CD4-positive, alpha-beta T cell treated with Interleukin-1 beta for 1 hour (primary cell): Measurements from ENCODE around the gene C12orf56.
"Not testable (repeated sequence)": the region's sequence is repeated elsewhere in the genome, so short reads cannot be mapped to it uniquely, and the experiment has no call there.

Experiments
- DNase-seq, 2 donors: peaks; one replicate each; pipeline ENCODE4 v3.0.0-alpha.2; 2020 to 2022

C12orf56 gene

DNA sequence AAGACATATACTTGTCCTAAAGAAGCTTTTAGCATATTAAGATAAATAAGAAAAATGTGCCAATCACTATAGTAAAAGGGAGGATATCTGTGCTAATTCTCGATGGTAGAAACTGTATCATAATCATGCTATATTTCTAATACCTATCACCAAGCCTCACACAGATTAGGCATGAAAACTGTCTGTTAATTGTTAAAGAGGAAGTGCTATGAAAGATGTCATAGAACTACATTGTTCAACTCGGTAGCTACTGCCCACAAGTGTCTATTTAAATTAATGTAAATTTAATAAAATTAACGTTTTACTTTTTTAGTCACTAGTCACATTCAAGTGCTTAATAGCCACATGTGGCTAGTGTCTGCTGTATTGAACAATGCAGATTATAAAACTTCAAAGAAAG, 90.9 kb downstream of the C12orf56 start:
- no peak for DNase-seq

DNA sequence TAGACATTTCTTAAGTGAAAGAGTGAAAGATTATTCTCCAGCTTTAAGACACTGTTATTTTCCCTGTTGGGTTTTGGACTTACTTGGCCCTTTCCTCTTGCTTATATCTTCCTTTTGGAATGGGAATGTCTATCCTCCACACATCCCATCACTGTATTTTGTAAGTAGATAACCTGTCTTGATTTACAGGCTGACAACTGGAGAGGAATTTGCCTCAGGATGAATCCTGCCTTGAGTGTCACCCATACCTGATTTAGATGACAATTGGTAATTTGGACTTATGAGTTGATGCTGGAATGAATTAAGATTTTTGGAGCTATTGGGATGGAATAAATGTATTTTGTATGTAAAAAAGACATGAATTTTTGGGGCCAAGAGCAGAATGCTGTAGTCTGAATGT, 94.3 kb downstream of the C12orf56 start:
- no peak for DNase-seq

DNA sequence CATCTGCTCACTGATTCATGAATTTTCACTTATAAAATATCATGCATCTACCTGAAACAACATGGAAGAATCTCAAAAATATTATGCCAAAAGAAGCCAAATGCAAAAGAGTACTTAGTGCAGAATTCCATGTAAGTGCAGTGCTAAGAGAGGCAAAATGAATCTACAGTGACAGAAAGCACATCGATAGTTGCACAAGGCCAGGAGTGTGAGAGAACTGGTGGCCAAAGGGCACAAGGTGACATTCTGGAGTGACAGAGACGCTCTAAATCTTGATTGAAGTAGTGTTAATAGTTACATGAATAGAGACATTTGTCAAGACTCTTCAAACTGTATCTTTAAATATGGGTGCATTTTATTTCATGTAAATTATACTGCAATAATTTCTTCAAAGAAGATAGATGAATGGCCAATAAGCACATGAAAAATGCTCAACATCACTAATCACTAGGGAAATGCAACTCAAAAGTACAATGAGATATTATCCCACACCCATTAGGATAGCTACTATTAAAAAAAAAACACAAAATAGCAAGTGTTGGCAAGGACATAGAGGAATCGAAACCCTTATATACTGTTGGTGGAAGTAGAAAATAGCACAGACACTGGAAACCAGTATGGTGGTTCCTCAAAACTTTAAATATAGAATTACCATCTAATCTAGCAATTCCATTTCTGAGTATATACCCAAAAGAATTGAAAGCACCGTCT, 96.7 kb downstream of the C12orf56 start:
- DNase-seq, result no peak

DNA sequence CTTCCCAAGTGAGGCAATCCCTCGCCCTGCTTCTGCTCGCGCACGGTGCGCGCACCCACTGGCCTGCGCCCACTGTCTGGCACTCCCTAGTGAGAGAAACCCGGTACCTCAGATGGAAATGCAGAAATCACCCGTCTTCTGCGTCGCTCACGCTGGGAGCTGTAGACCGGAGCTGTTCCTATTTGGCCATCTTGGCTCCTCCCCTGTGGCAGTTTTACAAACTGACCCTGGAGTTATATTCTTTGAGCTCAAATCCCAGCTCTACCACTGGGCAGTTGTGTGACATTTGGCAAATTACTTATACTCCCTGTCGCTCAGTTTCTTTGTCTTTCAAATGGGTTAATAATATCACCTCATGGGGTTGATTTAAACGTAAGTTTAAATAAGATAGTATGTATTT, 97.4 kb downstream of the C12orf56 start:
- not testable (repeated sequence) for DNase-seq

DNA sequence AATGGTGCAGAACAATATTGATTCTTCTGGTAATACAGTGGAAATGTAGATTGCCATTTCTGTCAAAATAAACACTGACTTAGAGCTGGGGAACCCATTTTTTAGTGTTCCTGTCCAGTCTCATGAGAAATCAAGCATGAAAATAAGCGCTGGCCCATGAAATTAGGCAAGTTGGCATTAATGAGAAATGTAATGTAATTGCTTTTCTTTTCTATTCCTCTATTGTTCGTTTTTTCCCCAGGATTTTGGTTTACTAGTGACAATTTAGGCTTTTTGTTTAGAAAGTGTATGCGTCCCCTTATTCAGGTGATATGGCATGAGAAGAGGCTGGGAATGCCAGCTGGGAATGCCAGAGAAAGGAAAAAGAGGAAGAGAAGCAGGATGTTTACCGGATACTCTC, 104.0 kb downstream of the C12orf56 start:
- DNase-seq, result no peak

DNA sequence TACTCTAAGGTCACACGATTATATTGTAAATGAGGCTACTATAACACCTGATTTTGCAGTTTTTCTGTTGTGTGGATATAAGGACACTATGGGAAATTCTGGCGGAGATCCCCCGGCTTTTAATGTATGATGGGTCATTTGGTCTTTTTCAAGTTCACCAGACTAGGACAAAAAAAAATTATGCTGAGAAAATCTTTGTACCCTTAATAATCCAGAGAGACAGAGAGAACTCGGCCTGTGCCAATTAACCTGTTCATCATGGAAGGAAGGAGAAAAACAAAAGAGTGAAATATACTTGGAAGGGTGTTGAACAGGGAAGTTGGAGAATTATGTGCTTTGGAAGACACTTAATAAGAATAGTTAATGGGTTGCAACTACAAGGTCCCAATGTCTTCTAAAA, 106.3 kb downstream of the C12orf56 start:
- no peak for DNase-seq

DNA sequence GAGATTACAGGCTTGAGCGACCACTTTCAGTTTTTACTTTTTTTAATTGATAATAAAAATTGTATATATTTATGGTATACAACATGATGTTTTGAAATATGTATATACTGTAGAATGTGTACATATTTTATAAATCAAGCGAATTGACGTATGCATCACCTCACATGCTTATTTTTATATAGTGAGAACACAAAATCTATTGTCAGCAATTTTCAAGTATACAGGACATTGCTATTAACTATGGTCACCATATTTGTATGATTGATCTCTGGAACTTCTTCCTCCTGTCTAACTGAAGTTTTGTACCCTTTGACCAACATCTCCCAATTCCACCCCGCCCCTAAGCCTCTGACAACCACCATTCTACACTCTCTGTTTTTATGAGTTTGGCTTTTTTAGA, 112.1 kb downstream of the C12orf56 start:
- DNase-seq, result no peak

DNA sequence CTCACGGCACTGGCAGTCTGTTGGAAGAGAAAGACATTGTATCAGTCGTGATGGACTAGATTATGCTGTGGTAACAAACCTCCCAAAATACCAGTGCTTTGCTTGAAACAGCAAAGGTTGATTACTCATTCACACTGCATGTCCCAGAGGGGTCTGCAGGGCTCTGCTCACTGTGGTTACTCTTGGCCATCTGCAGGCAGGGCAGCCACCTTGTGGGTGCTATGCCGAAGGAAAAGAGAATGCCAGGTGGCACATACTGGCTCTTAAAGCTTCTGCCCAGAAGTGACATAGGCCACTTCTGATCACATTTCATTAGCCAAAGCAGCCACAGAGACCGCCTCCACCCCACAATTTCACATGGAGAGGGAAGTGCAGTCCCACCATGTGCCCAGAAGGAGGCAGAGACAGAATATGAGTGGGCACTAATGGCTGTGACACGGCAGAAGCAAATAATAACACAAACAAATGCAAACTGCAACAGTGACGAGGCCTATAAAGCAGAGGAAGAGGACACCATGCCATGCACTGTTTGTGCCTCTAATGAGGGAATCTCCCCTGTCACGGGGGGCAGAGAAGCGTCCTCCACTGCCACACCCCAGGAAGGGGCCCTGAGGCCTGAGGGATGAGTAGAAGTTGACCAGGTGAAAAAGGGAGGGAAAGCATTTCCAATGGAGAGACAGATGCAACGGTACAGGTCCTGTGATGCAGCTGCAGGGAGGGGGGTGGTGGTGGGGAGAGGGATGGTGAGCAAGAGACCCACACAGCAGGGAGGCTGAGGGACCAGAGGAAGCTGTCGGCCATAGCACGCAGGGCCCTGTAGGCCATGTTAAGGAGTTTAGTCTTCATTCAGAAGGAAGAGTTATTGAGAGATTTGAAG, 116.8 kb downstream of the C12orf56 start:
- peak in 1 of 2 donors; percentile 24 for DNase-seq

DNA sequence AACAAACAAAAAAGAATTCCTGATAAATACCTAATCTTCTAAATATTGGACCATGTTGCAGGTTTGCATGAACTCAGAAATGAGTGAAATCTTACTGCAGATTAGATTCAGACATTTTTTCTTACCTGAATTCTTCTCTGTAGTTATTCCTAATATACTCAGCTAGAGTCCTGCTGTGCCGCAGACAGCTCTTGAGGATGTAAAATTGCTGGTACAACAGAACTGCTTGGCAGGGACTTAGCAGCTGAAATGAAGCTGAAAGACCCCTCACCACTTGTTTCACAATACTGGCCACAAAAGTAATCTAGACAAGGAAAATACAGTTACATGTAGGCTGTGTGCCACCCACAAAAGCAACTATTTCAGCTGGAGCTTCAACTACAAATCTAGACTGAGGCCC, 120.1 kb downstream of the C12orf56 start:
- no peak for DNase-seq

DNA sequence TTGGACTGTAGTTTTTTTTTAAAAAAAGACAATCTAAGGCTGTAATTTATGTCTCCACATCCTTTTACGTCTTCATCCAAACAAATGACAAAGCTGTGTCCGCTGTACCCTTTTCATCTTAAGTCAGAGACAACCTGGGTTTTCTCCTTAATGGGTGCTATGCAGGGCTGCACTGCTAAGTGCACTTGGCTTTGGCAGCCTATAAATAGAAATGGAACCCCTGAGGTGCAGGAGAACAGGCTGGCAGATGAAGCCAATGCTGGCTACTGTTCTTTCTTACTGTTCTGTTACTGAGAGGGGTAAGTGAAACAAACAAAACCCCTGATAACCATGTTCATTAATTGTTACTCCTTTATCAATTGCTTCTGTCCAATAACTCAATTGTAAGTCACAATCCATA, 121.4 kb downstream of the C12orf56 start:
- no peak for DNase-seq

DNA sequence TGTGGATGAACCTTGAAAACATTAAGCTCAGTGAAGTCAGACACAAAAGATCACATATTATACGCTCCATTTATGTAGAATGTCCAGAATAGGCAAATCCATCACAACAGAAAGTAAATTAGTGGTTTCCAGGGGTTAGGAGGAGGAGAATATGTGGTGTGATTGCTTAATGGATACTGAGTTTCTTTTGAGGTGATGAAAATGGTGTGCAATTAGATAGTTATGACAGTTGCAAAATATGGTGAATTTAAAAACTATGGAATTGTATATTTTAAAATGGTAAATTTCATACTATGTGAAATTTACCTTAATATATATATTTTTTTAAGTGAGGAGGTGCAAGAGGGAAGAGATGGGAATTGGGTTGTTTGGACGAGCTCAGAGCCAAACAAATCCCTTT, 122.1 kb downstream of the C12orf56 start:
- no peak for DNase-seq

DNA sequence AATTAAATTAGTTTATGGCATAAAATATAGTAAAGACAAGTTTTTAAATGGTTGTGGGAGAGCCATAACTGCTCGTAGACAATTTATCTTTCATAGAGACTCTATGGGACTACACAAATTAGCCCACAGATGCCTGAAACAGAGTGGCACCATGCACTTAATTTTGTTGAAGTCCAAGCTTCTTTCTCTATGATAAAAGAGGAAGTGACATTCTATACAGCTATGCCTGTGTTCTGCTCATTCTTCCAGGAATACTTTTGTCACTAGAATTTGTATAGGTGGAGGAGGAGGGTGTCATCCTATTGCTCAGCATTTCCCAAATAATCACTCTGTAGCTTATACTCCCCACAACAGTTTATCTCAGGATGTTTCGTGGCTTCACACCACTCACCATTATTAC, 124.7 kb downstream of the C12orf56 start:
- DNase-seq, result no peak

DNA sequence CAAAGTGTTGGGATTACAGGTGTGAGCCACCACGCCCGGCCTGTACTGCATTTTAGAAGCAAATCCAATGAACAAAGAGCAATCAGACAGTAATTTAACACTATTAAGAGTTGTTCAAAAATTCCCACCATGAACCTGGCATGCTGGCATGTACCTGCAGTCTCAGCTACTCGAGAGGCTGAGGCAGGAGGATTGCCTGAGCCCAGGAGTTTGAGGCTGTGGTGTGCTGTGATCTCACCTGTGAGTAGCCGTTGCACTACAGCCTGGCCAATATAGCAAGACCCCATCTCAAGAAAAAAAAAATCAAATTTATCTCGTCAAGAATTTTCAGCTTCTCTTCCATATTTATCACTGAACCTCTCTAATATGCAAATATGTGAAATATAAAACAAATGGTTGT, 128.7 kb downstream of the C12orf56 start:
- no peak for DNase-seq

DNA sequence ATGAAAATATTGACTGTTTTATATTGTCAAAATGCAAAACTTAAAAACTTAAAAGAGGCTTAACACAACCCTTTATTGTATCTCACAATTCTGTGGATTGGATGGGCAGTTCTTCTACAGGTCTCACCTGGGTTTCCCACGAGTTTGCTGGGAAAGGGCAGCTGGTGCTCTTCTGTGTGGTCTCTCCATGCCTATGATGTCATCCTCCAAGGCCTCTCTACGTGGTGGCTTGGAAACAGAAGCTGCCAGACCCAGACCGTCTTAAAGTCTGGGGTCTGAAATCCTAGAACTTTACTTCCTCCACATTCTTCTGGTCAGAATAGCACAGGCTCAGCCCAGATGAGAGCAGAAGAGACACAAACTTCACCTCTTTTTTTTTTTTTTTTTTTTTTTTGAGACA, 132.0 kb downstream of the C12orf56 start:
- DNase-seq, result no peak

DNA sequence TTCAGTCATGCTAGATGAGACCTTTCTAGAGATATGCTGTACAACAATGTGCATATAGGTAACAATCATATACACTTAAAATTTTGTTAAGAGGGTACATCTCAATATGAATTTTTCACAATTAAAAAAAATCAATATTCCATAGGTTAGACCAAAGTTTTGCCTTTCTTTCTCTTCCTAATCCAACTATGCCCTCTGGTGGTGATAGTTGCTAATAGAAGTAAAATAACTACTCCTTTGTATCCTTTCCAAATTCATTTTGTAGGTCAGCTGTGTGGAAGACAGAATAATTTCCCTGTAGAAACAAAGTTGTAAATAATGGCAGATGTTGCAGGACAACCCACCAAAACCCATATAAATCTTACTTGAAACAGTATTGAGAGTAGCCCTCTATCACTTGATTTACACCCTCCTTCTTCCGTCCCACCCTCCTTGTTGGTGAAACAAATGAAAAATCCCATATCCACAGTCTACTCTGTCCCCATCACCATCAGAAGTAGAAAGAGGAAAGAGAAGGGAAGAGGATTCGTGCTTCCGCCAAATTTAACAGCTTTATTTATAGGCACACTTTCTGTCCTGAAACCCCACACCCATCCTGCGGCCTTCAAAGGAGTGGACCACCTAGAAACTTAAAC, 134.3 kb downstream of the C12orf56 start:
- peak in 1 of 2 donors; percentile 63 for DNase-seq

DNA sequence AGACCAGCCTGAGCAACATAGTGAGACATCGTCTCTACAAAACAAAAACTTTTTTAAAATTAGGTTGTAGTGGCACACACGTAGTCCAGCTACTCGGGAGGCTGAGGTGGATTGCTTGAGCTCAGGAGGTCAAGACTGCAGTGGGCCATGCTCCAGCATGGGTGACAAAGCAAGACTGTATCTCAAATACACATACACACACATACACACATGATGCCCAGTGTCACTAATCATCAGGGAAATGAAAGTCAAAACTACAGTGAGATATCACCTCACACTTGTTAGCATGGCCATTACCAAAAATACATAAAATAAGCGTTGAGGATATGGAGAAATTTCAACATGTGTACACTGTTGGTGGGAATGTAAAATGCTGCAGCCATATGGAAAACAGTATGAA, 135.3 kb downstream of the C12orf56 start:
- DNase-seq, result no peak

DNA sequence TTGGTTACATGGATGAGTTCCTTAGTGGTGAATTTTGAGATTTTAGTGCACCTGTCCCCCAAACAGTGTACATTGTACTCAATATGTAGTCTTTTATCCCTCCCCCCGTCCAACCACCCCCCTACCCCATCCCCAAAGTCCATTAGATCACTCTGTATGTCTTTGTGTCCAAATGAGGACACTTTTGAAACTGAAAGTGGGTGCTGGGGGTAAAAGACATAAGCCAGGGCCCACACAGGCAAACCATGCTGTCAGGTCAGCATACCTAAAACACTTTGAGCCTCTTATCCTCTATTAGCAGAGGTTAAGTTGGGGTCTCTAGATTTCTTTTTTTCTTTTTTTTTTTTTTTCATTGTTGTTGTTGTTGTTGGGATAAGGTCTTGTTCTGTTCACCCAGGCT, 137.2 kb downstream of the C12orf56 start:
- no peak for DNase-seq

DNA sequence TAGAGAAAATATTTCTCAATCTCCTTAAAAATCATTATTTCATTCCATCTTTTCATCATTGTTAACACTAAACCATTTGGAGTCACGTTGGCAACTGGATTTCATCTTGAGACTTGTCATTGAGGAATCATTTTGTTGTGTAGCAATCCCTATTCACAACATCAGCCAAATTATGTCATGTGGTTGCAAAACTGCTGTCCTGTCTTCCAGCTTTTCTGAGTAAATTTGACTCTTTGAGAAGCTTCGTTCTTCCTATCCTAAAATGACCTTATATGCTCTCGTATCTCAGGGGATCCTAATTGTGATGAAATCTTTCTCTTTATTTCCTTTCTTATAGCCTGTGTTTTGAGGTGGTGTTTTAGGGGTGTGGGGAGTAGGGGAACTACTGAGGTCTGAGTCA, 137.9 kb downstream of the C12orf56 start:
- no peak for DNase-seq

DNA sequence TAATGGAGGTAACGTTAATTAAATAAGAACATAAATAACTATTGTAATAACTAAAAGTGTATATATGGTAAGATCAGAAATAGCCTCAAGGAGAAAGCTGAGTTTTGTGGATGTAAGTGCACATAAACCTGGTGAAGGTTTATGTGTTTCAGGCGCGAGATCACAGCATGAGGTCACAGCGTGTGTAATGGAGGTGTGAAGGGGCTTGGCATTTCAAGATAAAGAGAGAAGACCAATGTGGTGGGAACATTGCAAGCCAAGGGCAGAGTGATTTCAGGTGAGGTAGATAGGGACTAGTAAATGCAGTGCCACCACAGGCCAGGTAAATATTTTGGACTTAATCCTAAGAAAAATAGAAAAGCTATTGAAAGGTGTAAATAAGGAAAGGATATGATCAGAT, 146.7 kb downstream of the C12orf56 start:
- no peak for DNase-seq

DNA sequence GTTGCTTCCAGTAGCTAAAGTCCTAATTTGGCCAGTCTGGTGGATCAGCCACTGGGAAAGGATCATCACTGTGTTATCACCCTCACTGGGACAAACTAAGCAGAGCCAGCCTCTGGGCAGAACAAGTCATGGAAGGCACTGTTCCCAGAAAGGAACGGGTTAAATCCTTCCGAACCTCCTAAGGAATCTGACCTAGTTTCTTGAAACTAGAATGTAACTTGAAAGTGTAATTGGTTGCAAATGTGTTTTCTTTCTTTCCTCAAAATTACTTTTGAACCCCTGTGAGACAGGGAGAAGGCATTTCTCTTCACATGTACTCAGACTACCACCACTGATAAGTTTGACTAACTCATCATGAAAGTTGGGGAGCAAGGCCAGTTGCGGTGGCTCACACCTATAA, 149.8 kb downstream of the C12orf56 start:
- DNase-seq, result no peak

DNA sequence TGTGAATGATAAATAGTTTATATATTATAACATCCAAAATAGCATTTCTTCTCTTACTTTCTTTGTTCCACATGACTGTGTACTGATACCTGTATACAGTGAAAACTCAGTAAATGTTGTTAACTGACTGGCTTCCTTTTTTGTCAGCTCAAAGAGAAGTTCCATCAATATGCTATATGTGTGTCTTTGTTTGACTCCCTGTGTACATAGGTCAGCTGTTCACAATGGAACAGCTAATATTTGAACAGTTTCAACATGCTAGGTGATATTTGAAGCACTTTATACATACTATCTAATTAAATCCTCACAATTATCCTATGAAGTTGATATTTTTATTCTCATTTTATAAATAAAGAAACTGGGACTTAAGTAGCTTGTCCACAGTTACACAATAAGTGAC, 153.2 kb downstream of the C12orf56 start:
- no peak for DNase-seq

DNA sequence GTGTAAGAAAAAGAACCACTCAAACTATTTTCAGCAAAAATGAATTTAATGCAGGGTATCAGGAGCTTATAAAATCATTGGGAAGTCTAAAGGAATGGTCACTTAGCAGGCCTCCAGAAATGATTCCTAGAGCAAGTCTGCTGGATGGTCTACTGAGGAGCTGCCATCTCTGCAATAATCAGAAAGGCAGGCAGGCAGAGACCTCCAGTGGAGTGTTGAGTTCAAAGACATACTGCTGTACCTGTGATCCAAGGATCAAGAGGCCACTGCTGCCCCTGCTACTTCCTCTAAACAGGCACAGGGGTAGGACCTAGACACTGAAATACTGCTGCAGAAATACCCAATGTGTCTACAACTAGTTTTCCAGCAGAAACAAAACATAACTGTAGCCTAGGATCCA, 154.0 kb downstream of the C12orf56 start:
- DNase-seq, result no peak

DNA sequence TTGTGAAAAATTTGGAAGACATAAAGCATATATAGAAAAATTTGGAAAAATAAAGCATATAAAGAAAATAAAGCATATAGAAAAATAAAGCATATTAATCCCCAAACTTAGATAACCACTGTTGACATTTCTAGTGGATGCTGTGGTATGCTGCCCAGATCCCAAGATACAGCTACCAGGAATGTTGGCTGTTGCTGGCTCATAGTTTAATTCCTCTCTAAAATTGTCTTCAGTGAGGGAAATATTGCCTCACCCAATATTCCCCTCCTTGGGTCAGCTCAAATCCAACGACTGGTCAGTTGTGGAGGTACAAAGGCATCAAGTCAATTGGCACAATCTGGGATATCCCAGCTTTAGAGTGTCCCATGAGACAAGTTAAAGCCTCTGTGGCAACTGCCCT, 158.4 kb downstream of the C12orf56 start:
- no peak for DNase-seq

DNA sequence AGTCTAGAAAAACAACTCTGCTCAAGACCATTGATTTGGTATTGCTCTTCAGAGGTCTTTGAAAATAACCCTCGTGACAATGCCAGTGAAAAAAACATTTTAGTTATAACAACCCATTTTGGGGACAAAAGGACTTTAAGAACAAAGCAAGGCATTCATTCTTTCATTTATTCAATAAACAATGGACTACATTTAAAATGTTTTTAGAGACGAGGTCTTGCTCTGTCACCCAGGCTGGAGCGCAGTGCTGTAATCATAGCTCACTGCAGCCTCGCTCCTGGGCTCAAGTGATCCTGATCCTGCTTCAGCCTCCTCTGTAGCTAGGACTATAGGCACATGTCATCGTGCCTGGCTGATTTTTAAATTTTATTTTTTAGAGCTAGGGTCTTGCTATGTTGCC, 160.8 kb downstream of the C12orf56 start:
- no peak for DNase-seq
